Mucosa of rectum (tissue), 2 donors: ENCODE measurements around the gene INO80D.

ENCODE experiments used
- H3K27ac ChIP-seq, 2 donors: one replicate each; pipeline ENCODE4 v1.7.0; 2013; ENCODE audit warnings: inconsistent platforms in 2 of 2, low read depth in 2 of 2, low read length in 2 of 2
- H3K27me3 ChIP-seq, 2 donors: one replicate each; pipeline ENCODE4 v1.7.0; 2013; ENCODE audit warnings: low read length in 2 of 2; ENCODE audit not compliant: control insufficient read depth in 2 of 2, insufficient read depth in 2 of 2
- H3K36me3 ChIP-seq, 2 donors: one replicate each; pipeline ENCODE4 v1.7.0; 2013; ENCODE audit warnings: low read length in 2 of 2; ENCODE audit not compliant: control insufficient read depth in 2 of 2, insufficient read depth in 2 of 2
- H3K4me1 ChIP-seq, 2 donors: one replicate each; pipeline ENCODE4 v1.7.0; 2013; ENCODE audit warnings: low read length in 2 of 2, mild to moderate bottlenecking in 1 of 2; ENCODE audit not compliant: control insufficient read depth in 2 of 2, insufficient read depth in 2 of 2
- H3K4me3 ChIP-seq, 2 donors: one replicate each; pipeline ENCODE4 v1.7.0; 2013; ENCODE audit warnings: low read length in 2 of 2
- H3K9ac ChIP-seq, 2 donors: one replicate each; pipeline ENCODE4 v1.7.0; 2013; ENCODE audit warnings: low read length in 2 of 2, low read depth in 1 of 2, mild to moderate bottlenecking in 1 of 2
- H3K9me3 ChIP-seq, 2 donors: one replicate each; pipeline ENCODE4 v1.7.0; 2013; ENCODE audit warnings: low read length in 2 of 2; ENCODE audit not compliant: control insufficient read depth in 2 of 2
- donor health status: healthy.
- donor health status: Normal muscosa, but diverticular disease.

Gene INO80D

DNA sequence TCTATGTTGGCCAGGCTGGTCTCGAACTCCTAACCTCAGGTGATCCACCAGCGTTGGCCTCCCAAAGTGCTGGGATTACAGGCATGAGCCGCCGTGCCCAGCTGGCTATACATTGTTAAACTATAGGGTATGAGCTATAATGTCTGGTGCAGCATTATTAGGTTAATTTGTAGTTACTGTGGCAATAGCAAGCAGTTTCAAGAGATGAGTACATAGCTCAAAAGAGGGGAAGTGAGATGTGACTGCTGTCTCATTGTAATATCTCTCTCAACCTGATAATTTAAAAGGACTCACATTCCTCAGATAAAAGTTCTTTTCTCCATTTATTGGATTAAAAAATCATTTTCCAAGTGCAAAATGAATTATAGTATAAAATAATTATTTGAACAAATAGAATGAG is 116.4 kb downstream of the INO80D start:
- Histone ChIP-seq H3K27me3 (no peaks in the 10 kb centered on the region), H3K4me1 (peaks cover 5 to 9% of the 10 kb centered on the region in 2 donors), H3K27ac (no peak overlapping the region), H3K36me3 (no peaks in the 10 kb centered on the region), H3K9me3 (no peaks in the 10 kb centered on the region), H3K4me3 (no peak overlapping the region), H3K9ac (no peak overlapping the region)

DNA sequence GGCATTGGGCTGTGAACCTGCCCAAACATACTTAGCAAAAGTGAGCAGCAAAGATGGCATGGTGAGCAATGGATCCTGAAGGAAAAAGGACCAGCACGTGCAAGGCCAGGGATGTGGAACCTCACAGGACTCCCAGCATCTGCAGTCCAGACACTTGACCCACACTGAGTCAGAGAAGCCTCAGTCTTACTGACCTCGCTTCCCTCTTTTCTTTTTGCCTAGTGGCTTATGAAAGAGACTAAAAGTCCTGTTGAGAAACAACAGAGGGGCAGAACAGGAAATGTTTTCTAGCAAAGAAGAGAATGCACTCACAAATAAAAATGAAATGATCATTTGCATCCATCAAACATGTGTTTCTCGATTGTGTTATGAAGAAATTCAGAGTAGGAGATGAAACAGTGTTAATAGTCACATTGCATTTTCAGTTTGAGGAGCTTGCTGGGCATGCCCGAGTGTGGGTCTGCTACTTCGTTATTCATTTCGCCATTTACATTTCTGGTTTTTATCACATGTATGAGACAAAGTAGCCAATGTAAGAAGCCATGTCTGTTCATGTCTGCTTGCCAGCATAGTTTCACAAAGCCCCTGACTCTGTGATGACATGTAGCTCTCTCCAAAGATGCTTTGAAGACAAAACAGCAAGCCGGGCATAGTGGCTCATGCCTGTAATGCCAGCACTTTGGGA is 118.4 kb downstream of the INO80D start:
- Histone ChIP-seq H3K27ac (no peak overlapping the region), H3K9me3 (no peaks in the 10 kb centered on the region), H3K9ac (no peak overlapping the region), H3K36me3 (no peaks in the 10 kb centered on the region), H3K4me3 (no peak overlapping the region), H3K4me1 (peaks cover 9% of the 10 kb centered on the region in 2 donors), H3K27me3 (no peaks in the 10 kb centered on the region)

DNA sequence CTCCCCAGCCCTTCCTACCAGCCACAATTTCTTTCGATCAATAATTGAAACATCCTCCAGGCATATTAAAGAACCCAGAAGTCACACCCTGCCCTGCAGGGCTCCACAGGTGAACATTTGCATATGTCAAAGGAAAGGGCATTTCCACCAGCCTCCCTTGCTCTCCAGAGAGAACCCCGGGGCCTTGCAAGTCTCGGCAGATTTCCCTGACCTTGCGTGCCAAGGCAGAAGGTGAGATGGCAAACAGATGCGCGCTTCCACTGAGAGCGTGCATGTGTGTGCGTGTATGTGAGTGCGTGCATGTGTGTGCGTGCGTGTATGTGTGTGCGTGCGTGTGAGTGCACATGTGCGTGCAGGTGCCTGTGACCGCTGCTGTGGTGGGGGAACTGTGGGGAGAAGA is 120.3 kb downstream of the INO80D start:
- Histone ChIP-seq H3K9me3 (no peaks in the 10 kb centered on the region), H3K36me3 (no peaks in the 10 kb centered on the region), H3K27me3 (no peaks in the 10 kb centered on the region), H3K27ac (no peak overlapping the region), H3K4me1 (peaks cover 6 to 7% of the 10 kb centered on the region in 2 donors), H3K9ac (no peak overlapping the region), H3K4me3 (no peak overlapping the region)

DNA sequence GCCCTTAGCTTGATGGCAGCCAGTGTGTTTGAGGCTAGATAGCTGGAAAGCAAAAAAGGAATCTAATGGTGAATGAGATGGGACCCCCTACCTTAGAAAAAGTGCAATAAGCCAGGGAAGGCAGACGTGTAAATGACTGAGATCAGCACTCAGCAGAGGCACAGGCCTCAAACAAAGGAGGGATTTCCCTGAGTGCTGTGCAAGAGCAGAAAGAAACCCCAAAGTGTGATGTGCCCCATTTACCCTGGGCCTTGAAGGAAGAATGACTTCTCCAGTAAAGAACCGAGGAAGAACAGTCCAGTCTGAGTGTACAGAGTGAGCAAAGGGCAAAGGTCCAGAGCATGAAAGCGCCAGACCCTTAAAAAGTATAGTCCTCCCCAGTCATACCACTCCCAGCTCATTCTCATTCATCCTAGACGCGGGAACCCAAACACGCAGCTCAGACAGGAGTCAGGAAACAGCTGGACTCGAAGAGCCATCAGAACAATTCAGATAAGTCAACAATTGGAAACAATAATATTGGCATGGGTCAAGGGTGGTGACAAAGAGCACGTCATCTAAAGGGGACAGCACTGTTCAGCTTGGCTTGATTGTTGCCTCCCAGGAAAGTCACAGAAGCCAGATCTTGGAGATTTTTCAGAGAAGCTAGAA is 121.7 kb downstream of the INO80D start:
- H3K4me3 ChIP-seq = no peak overlapping the region
- H3K4me1 ChIP-seq = peaks cover 6 to 7% of the 10 kb centered on the region in 2 donors
- H3K9ac ChIP-seq = no peak overlapping the region
- no peaks in the 10 kb centered on the region for H3K9me3 ChIP-seq
- no peak overlapping the region for H3K27ac ChIP-seq
- H3K36me3 ChIP-seq = no peaks in the 10 kb centered on the region
- no peaks in the 10 kb centered on the region for H3K27me3 ChIP-seq

DNA sequence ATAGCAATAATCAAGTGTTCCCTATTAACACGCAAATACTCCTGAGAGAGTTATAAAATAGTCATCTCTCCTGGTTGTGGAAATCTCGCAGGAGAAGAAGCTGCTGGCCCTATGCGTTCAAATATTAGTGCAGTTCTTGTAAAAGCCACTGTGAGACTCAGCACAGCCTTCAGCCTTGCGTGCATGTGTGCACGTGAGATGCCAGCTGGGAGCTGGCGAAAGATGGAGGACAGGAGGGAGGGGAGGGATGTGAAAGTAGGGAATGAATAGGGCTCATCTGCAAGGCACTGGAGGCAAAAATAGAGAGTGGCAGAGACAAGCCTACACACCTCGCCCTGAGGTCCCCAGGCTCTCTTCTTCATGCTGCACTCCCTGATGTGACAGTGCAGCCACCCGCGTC is 126.5 kb downstream of the INO80D start:
- H3K36me3 ChIP-seq = no peaks in the 10 kb centered on the region
- H3K4me1 ChIP-seq = peaks cover 10 to 20% of the 10 kb centered on the region in 2 donors
- no peak overlapping the region for H3K9ac ChIP-seq
- H3K9me3 ChIP-seq = no peaks in the 10 kb centered on the region
- H3K27ac ChIP-seq = no peak overlapping the region
- H3K27me3 ChIP-seq = no peaks in the 10 kb centered on the region
- no peak overlapping the region for H3K4me3 ChIP-seq

DNA sequence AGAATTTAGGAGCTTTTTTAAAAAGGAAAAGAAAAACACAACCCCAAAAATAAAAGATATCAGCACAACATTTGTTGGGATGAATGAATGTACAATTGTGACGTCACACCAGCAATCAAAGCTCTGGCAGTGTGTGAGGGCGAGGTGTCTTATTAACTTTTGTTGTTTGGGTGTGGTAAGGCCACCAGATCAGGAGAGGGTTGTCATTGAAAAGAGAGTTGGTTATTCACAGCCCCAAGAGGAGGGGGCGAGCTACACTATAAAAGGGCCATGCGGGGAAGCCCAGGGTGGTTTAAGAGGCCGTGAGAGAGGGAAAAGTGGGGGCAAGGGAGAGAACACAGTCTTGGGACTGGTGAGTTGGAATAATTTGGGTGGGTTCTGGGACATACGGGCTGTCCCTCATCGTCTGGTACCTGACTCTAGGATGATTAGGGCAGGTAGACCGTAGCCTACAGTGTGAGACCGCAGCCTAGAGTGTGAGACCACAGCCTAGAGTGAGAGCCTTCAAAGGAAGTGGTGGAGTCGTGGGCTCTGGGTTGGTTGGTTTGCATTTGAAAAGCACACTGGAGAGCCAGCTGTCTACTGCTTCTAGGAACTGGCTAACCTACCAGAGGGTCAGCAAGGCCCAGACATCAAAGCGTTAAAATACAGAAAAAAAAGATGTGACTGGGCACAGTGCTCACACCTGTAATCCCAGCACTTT is 128.4 kb downstream of the INO80D start:
- Histone ChIP-seq H3K27ac (peak overlapping the region; percentile 52 to 56), H3K4me1 (peaks cover 5 to 13% of the 10 kb centered on the region in 2 donors), H3K9me3 (no peaks in the 10 kb centered on the region), H3K36me3 (no peaks in the 10 kb centered on the region), H3K9ac (no peak overlapping the region), H3K4me3 (peak overlapping the region in 1 of 2 donors; percentile 26), H3K27me3 (no peaks in the 10 kb centered on the region)

DNA sequence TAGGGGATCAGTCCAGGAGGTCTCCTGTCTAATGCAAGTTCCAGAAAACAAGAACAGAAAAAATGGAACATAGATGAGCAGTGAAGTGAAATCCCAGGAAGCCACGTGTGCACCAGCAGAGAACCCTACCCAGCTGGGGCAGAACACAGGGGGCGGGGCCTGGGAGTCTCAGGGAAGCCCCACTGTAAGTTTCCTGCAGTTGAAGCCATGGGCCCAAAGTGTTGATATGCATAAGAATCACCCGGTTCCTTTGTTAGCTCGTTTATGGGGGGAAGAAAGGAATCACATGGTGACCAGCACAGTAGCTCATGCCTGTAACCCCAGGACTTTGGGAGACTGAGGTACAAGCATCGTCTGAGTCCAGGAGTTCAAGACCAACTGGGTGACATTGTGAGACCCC is 131.3 kb downstream of the INO80D start:
- Histone ChIP-seq H3K4me3 (no peak overlapping the region), H3K27ac (no peak overlapping the region), H3K36me3 (no peaks in the 10 kb centered on the region), H3K4me1 (peaks cover 5 to 13% of the 10 kb centered on the region in 2 donors), H3K9me3 (no peaks in the 10 kb centered on the region), H3K9ac (no peak overlapping the region), H3K27me3 (no peaks in the 10 kb centered on the region)

DNA sequence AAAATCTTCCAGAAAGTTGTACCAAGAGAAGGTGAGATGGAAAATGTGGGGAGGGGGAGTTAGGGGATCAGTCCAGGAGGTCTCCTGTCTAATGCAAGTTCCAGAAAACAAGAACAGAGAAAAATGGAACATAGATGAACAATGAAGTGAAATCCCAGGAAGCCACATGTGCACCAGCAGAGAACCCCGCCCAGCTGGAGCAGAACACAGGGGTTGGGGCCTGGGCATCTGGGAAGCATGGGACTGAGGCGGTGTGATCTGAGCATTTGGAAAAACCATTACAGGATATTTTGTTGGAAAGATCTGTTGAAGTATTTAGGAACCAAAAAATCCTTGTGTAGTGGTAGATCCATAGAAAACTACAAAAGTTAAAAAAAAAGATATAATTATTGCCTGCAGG is 133.7 kb downstream of the INO80D start:
- Histone ChIP-seq H3K4me3 (no peak overlapping the region), H3K36me3 (no peaks in the 10 kb centered on the region), H3K27ac (no peak overlapping the region), H3K4me1 (peaks cover 0 to 9% of the 10 kb centered on the region in 2 donors), H3K9ac (no peak overlapping the region), H3K9me3 (no peaks in the 10 kb centered on the region), H3K27me3 (no peaks in the 10 kb centered on the region)

DNA sequence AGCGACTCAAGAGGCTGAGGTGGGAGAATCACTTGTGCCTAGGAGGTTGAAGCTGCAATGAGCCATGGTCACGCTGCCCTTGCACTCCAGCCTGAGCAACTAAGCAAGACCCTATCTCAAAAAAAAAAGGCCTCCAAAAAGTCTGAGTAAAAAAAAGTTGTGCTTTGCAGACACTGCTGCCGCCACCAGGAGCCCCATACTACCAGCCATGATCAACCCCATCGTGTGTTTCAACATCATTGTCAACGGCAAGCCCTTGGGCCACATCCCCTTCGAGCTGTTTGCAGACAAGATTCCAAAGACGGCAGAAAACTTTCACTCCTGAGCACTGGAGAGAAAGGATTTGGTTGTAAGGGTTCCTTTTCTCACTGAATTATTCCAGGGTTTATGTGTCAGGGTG is 137.1 kb downstream of the INO80D start:
- no peaks in the 10 kb centered on the region for H3K27me3 ChIP-seq
- peaks cover 0 to 2% of the 10 kb centered on the region in 2 donors for H3K4me1 ChIP-seq
- H3K9me3 ChIP-seq = no peaks in the 10 kb centered on the region
- H3K36me3 ChIP-seq = no peaks in the 10 kb centered on the region
- H3K4me3 ChIP-seq = no peak overlapping the region
- H3K9ac ChIP-seq = no peak overlapping the region
- H3K27ac ChIP-seq = no peak overlapping the region

DNA sequence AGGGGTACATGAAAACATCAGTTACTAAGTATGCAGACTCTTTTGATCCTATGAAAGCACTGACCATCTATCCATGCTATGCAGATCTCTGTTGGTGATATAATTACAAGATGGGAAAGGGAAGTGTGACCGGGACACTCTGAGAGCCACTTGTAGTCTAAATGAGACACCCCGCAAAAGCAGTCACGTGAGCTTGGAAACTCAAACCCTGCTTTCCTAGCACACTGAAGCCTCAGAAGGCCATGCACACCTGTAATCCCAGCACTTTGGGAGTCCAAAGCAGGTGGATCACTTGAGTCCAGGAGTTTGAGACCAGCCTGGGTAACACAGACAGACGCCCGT is 137.5 kb downstream of the INO80D start:
- Histone ChIP-seq H3K36me3 (no peaks in the 10 kb centered on the region), H3K4me1 (peaks cover 0 to 2% of the 10 kb centered on the region in 2 donors), H3K27ac (no peak overlapping the region), H3K4me3 (no peak overlapping the region), H3K27me3 (no peaks in the 10 kb centered on the region), H3K9ac (no peak overlapping the region), H3K9me3 (no peaks in the 10 kb centered on the region)
